ENCODE data around the gene DCLK1.

DNA sequence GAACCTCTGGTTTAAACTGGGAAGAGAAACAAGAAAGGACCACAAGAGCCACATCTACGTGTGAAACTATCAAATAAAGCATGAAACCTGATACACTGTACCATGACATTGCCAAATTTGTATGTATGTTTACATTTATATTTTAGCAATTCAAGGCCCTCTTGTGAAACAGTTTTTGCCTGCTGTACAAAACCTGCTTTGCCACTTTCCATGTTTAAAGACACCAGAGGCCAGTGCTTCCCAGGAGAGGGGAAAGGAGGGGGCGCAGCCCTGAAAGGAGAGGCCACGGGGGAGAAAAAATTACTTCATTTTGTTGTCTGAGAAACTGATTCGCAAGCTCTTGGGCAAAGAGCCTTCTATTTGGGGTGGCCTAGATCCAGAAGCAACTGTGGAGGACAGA lies 124.8 kb downstream of the DCLK1 start:
- TF ChIP-seq POLR2A (IDR thresholded peaks at IDR 0.05; ENCODE audit: borderline replicate concordance, extremely low read depth, insufficient read depth, insufficient read length) (no peak), EZH2phosphoT487 (IDR thresholded peaks at IDR 0.05; ENCODE audit: borderline replicate concordance) (no peak), SP1 (IDR thresholded peaks at IDR 0.05; ENCODE audit: low read depth) (no peak)
